Heart left ventricle (tissue), 16 donors: ENCODE data around the gene SCUBE3. TPM values are rescaled to one million over a fixed set of nuclear protein-coding genes. Genes with fewer than 3 reads are reported as not detected.

ENCODE experiments used
- ATAC-seq, 4 donors: fragments of 200-7000 bp; cut with Tn5 transposase; one replicate each; pipeline ENCODE4 v1.9.1; 2020 to 2022; ENCODE audit warnings: moderate library complexity in 4 of 4, mild to moderate bottlenecking in 3 of 4, moderate number of reproducible peaks in 1 of 4
- DNase-seq, 5 donors: peaks; one replicate each; pipeline ENCODE4 v3.0.0-alpha.2; 2020
- H3K27ac ChIP-seq, 12 donors: fragments of 200-600 bp; sonication (generic) in 4 of 12; one replicate each; pipeline versions ENCODE4 v1.5.0 to v1.8.0; 2016 to 2022; ENCODE audit warnings: mild to moderate bottlenecking in 2 of 12
- H3K27me3 ChIP-seq, 9 donors: fragments of 200-600 bp; sonication (generic) in 2 of 9; one replicate each; pipeline versions ENCODE4 v1.5.1 to v1.8.0; 2016 to 2022; ENCODE audit warnings: mild to moderate bottlenecking in 3 of 9
- H3K36me3 ChIP-seq, 9 donors: fragments of 200-600 bp; sonication (generic) in 2 of 9; one replicate each; pipeline versions ENCODE4 v1.5.0 to v1.8.0; 2018 to 2022; ENCODE audit warnings: mild to moderate bottlenecking in 2 of 9
- H3K4me1 ChIP-seq, 12 donors: fragments of 200-600 bp; sonication (generic) in 4 of 12; one replicate each; pipeline versions ENCODE4 v1.5.0 to v1.8.0; 2016 to 2022; ENCODE audit warnings: mild to moderate bottlenecking in 3 of 12
- H3K4me3 ChIP-seq, 12 donors: fragments of 200-600 bp; sonication (generic) in 4 of 12; one replicate each; pipeline versions ENCODE4 v1.5.0 to v1.8.0; 2017 to 2022; ENCODE audit warnings: mild to moderate bottlenecking in 9 of 12, moderate library complexity in 4 of 12
- H3K9me3 ChIP-seq, 12 donors: fragments of 200-600 bp; sonication (generic) in 4 of 12; one replicate each; pipeline versions ENCODE4 v1.5.0 to v1.8.0; 2016 to 2022; ENCODE audit warnings: mild to moderate bottlenecking in 1 of 12
- CTCF ChIP-seq, 12 donors: fragments of 200-600 bp; sonication (generic) in 4 of 12; IDR thresholded peaks; one replicate each; pipeline versions ENCODE4 v1.5.0 to v1.8.0; 2018 to 2022; ENCODE audit warnings: antibody characterized with exemption in 12 of 12, mild to moderate bottlenecking in 5 of 12
- POLR2A ChIP-seq, 2 donors: fragments of 450-650 bp; IDR thresholded peaks; one replicate each; pipeline ENCODE4 v1.6.1; 2017; ENCODE audit warnings: antibody characterized with exemption in 2 of 2, mild to moderate bottlenecking in 2 of 2, moderate library complexity in 2 of 2
- WGBS, 4 donors: extraction: QIAGEN DNeasy Blood & Tissue Kit in 2 of 4; methylation state at CpG; one replicate each; pipeline versions ENCODE4 v1.1.5 to v1.1.7; 2013 to 2018; 5-methylcytosine and 5-hydroxymethylcytosine counted together
- intact Hi-C, 10 donors: fragments of 100-400 bp; cut with DNase I; formaldehyde crosslinking; loops; one replicate each; pipeline versions ENCODE4 v1.11.1 to v1.14.2; 2022
- polyA plus RNA-seq, 2 donors: library from polyadenylated mRNA; stranded (reverse); fragments of 200-250 nt; gene quantifications; one replicate each; pipeline ENCODE4 v1.2.3, GENCODE V29; 2013
- total RNA-seq, 9 donors: library from RNA; depleted of rRNA in 2 of 9; stranded (reverse); fragments of >200 nt in 2 of 9; fragmentation: NEBNext Ultra II Directional in 3 of 9; extraction: Animal tissue kit (Norgen Biotek cat#: 25700) in 3 of 9; gene quantifications; one replicate each; pipeline versions ENCODE4 v1.1.0 to v1.2.4, GENCODE V29; 2016 to 2023
- donor health status: ischemic (EF 13 %, LVEDD 7.1; RV severe dilation, severe dysfunction).
- donor health status: healthy with polysubstance abuse.
- donor health status: DM: no; HTN: yes; CAD: no.
- donor health status: DM: no; HTN: no; CAD: no.
- donor health status: ischemic (EF 25% LVEDD 6.9; RV normal size, moderate dysfunction).
- donor health status: ischemic (EF 25% LVEDD 5.7; RV mildly dilated, moderate dysfunction).
- donor health status: healthy.
- donor health status: DM: yes; HTN: yes; CAD: no.
- donor health status: ischemic (EF 35%, LVEDD 5.7; RV mildly dilated, moderate dysfunction).
- donor health status: nonischemic (EF 11% LVEDD 7.7; RV severe dilation, severe dysfunction).
- donor health status: DM: yes; HTN: yes; CAD: no.
- donor health status: PGD.
- donor health status: ischemic (EF 29% LVEDD 5.4; RV normal size, mild dysfunction).
- donor health status: nonischemic (EF 23%, LVEDD 6.1; RV moderate dilation, normal function).

SCUBE3 gene
- total and polyA plus RNA-seq, 11 donors: 0.61 to 18.7 (median 4.3) TPM

DNA sequence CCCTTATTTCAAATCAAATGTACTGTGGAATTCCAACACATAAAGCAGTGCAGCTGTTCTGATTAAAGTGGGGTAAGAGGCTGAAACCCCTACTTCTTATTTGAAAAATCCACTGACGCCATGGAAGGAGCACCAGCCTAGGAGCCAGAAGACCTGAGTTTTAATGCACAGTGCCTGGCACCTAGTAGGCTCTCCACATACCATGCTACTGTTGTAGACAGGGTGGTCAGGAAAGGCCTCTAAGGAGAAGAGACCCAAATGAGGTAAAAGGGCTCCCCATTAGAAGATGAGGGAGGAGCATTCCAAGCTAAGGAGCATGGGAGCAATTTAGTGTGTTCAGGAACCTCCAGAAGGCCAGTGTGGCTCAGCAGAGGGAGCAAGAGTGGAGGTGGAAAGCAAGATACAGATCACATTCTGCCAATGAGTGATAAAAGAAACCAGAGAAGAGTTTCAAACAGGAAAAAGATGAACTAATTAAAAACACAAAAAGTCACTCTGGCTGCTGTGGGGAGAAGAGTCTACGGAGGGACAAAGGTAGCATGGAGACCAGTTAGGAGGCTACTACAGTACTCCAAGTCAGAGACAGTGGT lies 34.0 kb downstream of the SCUBE3 start:
- ATAC-seq (no peak), DNase-seq (no peak)
- Histone ChIP-seq H3K9me3 (no peaks in the 10 kb centered on the region), H3K4me3 (no peak overlapping the region), H3K36me3 (peaks cover 0 to 41% (median 31%) of the 10 kb centered on the region in 9 donors), H3K27ac (no peak overlapping the region), H3K27me3 (no peaks in the 10 kb centered on the region), H3K4me1 (peaks cover 0 to 38% (median 17%) of the 10 kb centered on the region in 12 donors)
- 90 to 96% (median 94%) methylated on average over 2 of the region's 2 CpGs for WGBS, 4 donors
- TF ChIP-seq CTCF (IDR thresholded peaks at IDR 0.05) (no peak), POLR2A (IDR thresholded peaks at IDR 0.05) (no peak)
- intact Hi-C loops: loop anchor here in 1 of 10 donors (10.0 kb wide), 2 partner anchors 263 to 353 kb away; no protein-coding TSS in a partner anchor

DNA sequence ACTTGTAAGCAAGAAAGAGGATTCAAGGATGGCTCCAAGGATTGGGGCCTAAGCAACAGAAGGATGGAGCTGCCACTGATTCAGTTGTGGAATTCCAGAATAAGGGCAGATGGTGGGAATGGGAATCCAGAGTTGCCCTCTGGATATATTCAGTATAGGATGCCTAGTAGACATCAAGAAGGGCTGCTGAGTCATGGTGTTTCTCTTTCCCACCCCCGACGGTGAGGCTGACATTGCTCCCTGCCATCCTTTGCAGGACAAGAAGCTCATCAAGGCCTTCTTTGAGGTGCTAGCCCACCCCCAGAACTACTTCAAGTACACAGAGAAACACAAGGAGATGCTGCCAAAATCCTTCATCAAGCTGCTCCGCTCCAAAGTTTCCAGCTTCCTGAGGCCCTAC lies 34.5 kb downstream of the SCUBE3 start:
- H3K27ac ChIP-seq: peak overlapping the region in 6 of 12 donors; percentile 8 to 46 (median 24)
- no peak for ATAC-seq
- no peak overlapping the region for H3K4me3 ChIP-seq
- TF ChIP-seq CTCF (IDR thresholded peaks at IDR 0.05): no peak
- TF ChIP-seq POLR2A (IDR thresholded peaks at IDR 0.05): no peak
- H3K27me3 ChIP-seq: no peaks in the 10 kb centered on the region
- intact Hi-C loops: loop anchor here in 1 of 10 donors (10.0 kb wide), 2 partner anchors 263 to 353 kb away; no protein-coding TSS in a partner anchor
- H3K9me3 ChIP-seq: no peaks in the 10 kb centered on the region
- DNase-seq: no peak
- peaks cover 0 to 43% (median 19%) of the 10 kb centered on the region in 12 donors for H3K4me1 ChIP-seq
- WGBS, 4 donors: 55 to 60% (median 57%) methylated on average over 3 of the region's 3 CpGs
- H3K36me3 ChIP-seq: peaks cover 0 to 36% (median 29%) of the 10 kb centered on the region in 9 donors

DNA sequence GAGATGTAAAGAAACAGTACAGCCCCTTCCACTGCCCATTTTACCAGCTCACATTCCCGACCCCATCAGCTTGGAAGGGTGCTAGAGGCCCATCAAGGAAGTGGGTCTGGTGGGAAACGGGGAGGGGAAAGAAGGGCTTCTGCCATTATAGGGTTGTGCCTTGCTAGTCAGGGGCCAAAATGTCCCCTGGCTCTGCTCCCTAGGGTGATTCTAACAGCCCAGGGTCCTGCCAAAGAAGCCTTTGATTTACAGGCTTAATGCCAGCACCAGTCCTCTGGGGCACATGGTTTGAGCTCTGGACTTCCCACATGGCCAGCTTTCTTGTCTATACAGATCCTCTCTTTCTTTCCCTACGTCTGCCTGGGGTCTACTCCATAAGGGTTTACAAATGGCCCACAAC lies 35.2 kb downstream of the SCUBE3 start:
- no peaks in the 10 kb centered on the region for H3K27me3 ChIP-seq
- ATAC-seq (peak; percentile 38 to 74 (median 56)), DNase-seq (no peak)
- no peak overlapping the region for H3K4me3 ChIP-seq
- no peaks in the 10 kb centered on the region for H3K9me3 ChIP-seq
- TF ChIP-seq POLR2A (IDR thresholded peaks at IDR 0.05): no peak
- no peak for TF ChIP-seq CTCF (IDR thresholded peaks at IDR 0.05)
- H3K4me1 ChIP-seq: peaks cover 0 to 48% (median 19%) of the 10 kb centered on the region in 12 donors
- WGBS, 4 donors: 43 to 57% (median 56%) methylated on average over 3 of the region's 3 CpGs
- H3K36me3 ChIP-seq: peaks cover 0 to 29% (median 22%) of the 10 kb centered on the region in 9 donors
- peak overlapping the region in 6 of 12 donors; percentile 8 to 46 (median 24) for H3K27ac ChIP-seq
- intact Hi-C loops: loop anchor here in 1 of 10 donors (10.0 kb wide), 2 partner anchors 264 to 354 kb away; no protein-coding TSS in a partner anchor

GRCh38 chr6:35251949-35252348 lies 38.2 kb downstream of the SCUBE3 start:
- peak in 1 of 4 donors; percentile 4 for ATAC-seq
- 92 to 96% (median 95%) methylated on average over 3 of the region's 3 CpGs for WGBS, 4 donors
- TF ChIP-seq POLR2A (IDR thresholded peaks at IDR 0.05) (no peak), CTCF (IDR thresholded peaks at IDR 0.05) (no peak)
- no peaks in the 10 kb centered on the region for H3K9me3 ChIP-seq
- H3K27ac ChIP-seq: no peak overlapping the region
- DNase-seq: no peak
- H3K4me1 ChIP-seq: peaks cover 0 to 51% (median 19%) of the 10 kb centered on the region in 12 donors
- H3K36me3 ChIP-seq: no peaks in the 10 kb centered on the region
- H3K27me3 ChIP-seq: no peaks in the 10 kb centered on the region
- no peak overlapping the region for H3K4me3 ChIP-seq
- intact Hi-C loops: no loop called here
